ENCODE data around the gene LRP2.

Gene LRP2

GRCh38 chr2:169240405-169240804, 121.9 kb downstream of the LRP2 start:
- no CpG with 5 or more reads among the region's 1 CpG for WGBS (ENCODE audit: insufficient coverage, insufficient read length)
- Histone ChIP-seq H3K9me3 (ENCODE audit: control insufficient read depth, insufficient read depth, low read length) (no peaks in the 10 kb centered on the region), H3K4me1 (ENCODE audit: control insufficient read depth, insufficient read depth, low read length) (no peaks in the 10 kb centered on the region), H3K4me3 (ENCODE audit: low read length) (no peak overlapping the region), H3K36me3 (ENCODE audit: control insufficient read depth, insufficient read depth, low read length) (no peaks in the 10 kb centered on the region), H3K27ac (ENCODE audit: low read length) (no peak overlapping the region), H3K27me3 (ENCODE audit: control insufficient read depth, insufficient read depth, low read length) (no peaks in the 10 kb centered on the region)
- DNase-seq (ENCODE audit: low read depth, low spot score), result no peak

- Histone ChIP-seq H3K36me3 (ENCODE audit: control insufficient read depth, insufficient read depth, low read length) (no peaks in the 10 kb centered on the region), H3K4me1 (ENCODE audit: control insufficient read depth, insufficient read depth, low read length) (no peaks in the 10 kb centered on the region), H3K27me3 (ENCODE audit: control insufficient read depth, insufficient read depth, low read length) (no peaks in the 10 kb centered on the region), H3K4me3 (ENCODE audit: low read length) (no peak overlapping the region), H3K27ac (ENCODE audit: low read length) (no peak overlapping the region), H3K9me3 (ENCODE audit: control insufficient read depth, insufficient read depth, low read length) (no peaks in the 10 kb centered on the region)
- no CpG with 5 or more reads among the region's 6 CpGs for WGBS (ENCODE audit: insufficient coverage, insufficient read length)
- no peak for DNase-seq (ENCODE audit: low read depth, low spot score)
These were observed 124.4 kb downstream of the LRP2 start for GRCh38 chr2:169237939-169238338.

GRCh38 chr2:169237286-169237685, 125.0 kb downstream of the LRP2 start:
- Histone ChIP-seq H3K27ac (ENCODE audit: low read length) (no peak overlapping the region), H3K4me1 (ENCODE audit: control insufficient read depth, insufficient read depth, low read length) (no peaks in the 10 kb centered on the region), H3K36me3 (ENCODE audit: control insufficient read depth, insufficient read depth, low read length) (no peaks in the 10 kb centered on the region), H3K9me3 (ENCODE audit: control insufficient read depth, insufficient read depth, low read length) (no peaks in the 10 kb centered on the region), H3K4me3 (ENCODE audit: low read length) (no peak overlapping the region), H3K27me3 (ENCODE audit: control insufficient read depth, insufficient read depth, low read length) (no peaks in the 10 kb centered on the region)
- DNase-seq (ENCODE audit: low read depth, low spot score), result no peak
- WGBS (ENCODE audit: insufficient coverage, insufficient read length), result no CpG with 5 or more reads among the region's 2 CpGs

- Histone ChIP-seq H3K27ac (ENCODE audit: low read length) (no peak overlapping the region), H3K4me3 (ENCODE audit: low read length) (no peak overlapping the region), H3K4me1 (ENCODE audit: control insufficient read depth, insufficient read depth, low read length) (no peaks in the 10 kb centered on the region), H3K9me3 (ENCODE audit: control insufficient read depth, insufficient read depth, low read length) (no peaks in the 10 kb centered on the region), H3K36me3 (ENCODE audit: control insufficient read depth, insufficient read depth, low read length) (no peaks in the 10 kb centered on the region), H3K27me3 (ENCODE audit: control insufficient read depth, insufficient read depth, low read length) (no peaks in the 10 kb centered on the region)
- WGBS (ENCODE audit: insufficient coverage, insufficient read length), result no CpG with 5 or more reads among the region's 11 CpGs
- no peak for DNase-seq (ENCODE audit: low read depth, low spot score)
These were observed 129.7 kb downstream of the LRP2 start for GRCh38 chr2:169232551-169233154.

- no peak overlapping the region for H3K4me3 ChIP-seq (ENCODE audit: low read length)
- WGBS (ENCODE audit: insufficient coverage, insufficient read length), result no CpG with 5 or more reads among the region's 2 CpGs
- H3K4me1 ChIP-seq (ENCODE audit: control insufficient read depth, insufficient read depth, low read length), result no peaks in the 10 kb centered on the region
- H3K9me3 ChIP-seq (ENCODE audit: control insufficient read depth, insufficient read depth, low read length), result no peaks in the 10 kb centered on the region
- H3K36me3 ChIP-seq (ENCODE audit: control insufficient read depth, insufficient read depth, low read length), result no peaks in the 10 kb centered on the region
- no peak for DNase-seq (ENCODE audit: low read depth, low spot score)
- no peaks in the 10 kb centered on the region for H3K27me3 ChIP-seq (ENCODE audit: control insufficient read depth, insufficient read depth, low read length)
- no peak overlapping the region for H3K27ac ChIP-seq (ENCODE audit: low read length)
These were observed 132.1 kb downstream of the LRP2 start for GRCh38 chr2:169230204-169230603.

GRCh38 chr2:169229590-169229989, 132.7 kb downstream of the LRP2 start:
- Histone ChIP-seq H3K4me3 (ENCODE audit: low read length) (no peak overlapping the region), H3K27me3 (ENCODE audit: control insufficient read depth, insufficient read depth, low read length) (no peaks in the 10 kb centered on the region), H3K9me3 (ENCODE audit: control insufficient read depth, insufficient read depth, low read length) (no peaks in the 10 kb centered on the region), H3K36me3 (ENCODE audit: control insufficient read depth, insufficient read depth, low read length) (no peaks in the 10 kb centered on the region), H3K4me1 (ENCODE audit: control insufficient read depth, insufficient read depth, low read length) (no peaks in the 10 kb centered on the region), H3K27ac (ENCODE audit: low read length) (no peak overlapping the region)
- DNase-seq (ENCODE audit: low read depth, low spot score), result no peak

- H3K4me1 ChIP-seq (ENCODE audit: control insufficient read depth, insufficient read depth, low read length), result no peaks in the 10 kb centered on the region
- no peaks in the 10 kb centered on the region for H3K36me3 ChIP-seq (ENCODE audit: control insufficient read depth, insufficient read depth, low read length)
- no peak overlapping the region for H3K27ac ChIP-seq (ENCODE audit: low read length)
- no peak overlapping the region for H3K4me3 ChIP-seq (ENCODE audit: low read length)
- WGBS (ENCODE audit: insufficient coverage, insufficient read length), result no CpG with 5 or more reads among the region's 2 CpGs
- DNase-seq (ENCODE audit: low read depth, low spot score), result no peak
- no peaks in the 10 kb centered on the region for H3K9me3 ChIP-seq (ENCODE audit: control insufficient read depth, insufficient read depth, low read length)
- no peaks in the 10 kb centered on the region for H3K27me3 ChIP-seq (ENCODE audit: control insufficient read depth, insufficient read depth, low read length)
These were observed 136.4 kb downstream of the LRP2 start for GRCh38 chr2:169225906-169226305.

GRCh38 chr2:169225233-169225750, 137.0 kb downstream of the LRP2 start:
- Histone ChIP-seq H3K27ac (ENCODE audit: low read length) (no peak overlapping the region), H3K4me1 (ENCODE audit: control insufficient read depth, insufficient read depth, low read length) (no peaks in the 10 kb centered on the region), H3K9me3 (ENCODE audit: control insufficient read depth, insufficient read depth, low read length) (no peaks in the 10 kb centered on the region), H3K4me3 (ENCODE audit: low read length) (no peak overlapping the region), H3K36me3 (ENCODE audit: control insufficient read depth, insufficient read depth, low read length) (no peaks in the 10 kb centered on the region), H3K27me3 (ENCODE audit: control insufficient read depth, insufficient read depth, low read length) (no peaks in the 10 kb centered on the region)
- no CpG with 5 or more reads among the region's 2 CpGs for WGBS (ENCODE audit: insufficient coverage, insufficient read length)
- no peak for DNase-seq (ENCODE audit: low read depth, low spot score)

- WGBS (ENCODE audit: insufficient coverage, insufficient read length), result no CpG with 5 or more reads among the region's 3 CpGs
- H3K4me3 ChIP-seq (ENCODE audit: low read length), result no peak overlapping the region
- H3K36me3 ChIP-seq (ENCODE audit: control insufficient read depth, insufficient read depth, low read length), result no peaks in the 10 kb centered on the region
- H3K27me3 ChIP-seq (ENCODE audit: control insufficient read depth, insufficient read depth, low read length), result no peaks in the 10 kb centered on the region
- H3K27ac ChIP-seq (ENCODE audit: low read length), result no peak overlapping the region
- H3K9me3 ChIP-seq (ENCODE audit: control insufficient read depth, insufficient read depth, low read length), result no peaks in the 10 kb centered on the region
- DNase-seq (ENCODE audit: low read depth, low spot score), result no peak
- H3K4me1 ChIP-seq (ENCODE audit: control insufficient read depth, insufficient read depth, low read length), result no peaks in the 10 kb centered on the region
These were observed 139.7 kb downstream of the LRP2 start for GRCh38 chr2:169222665-169223064.

GRCh38 chr2:169221745-169222369, 140.5 kb downstream of the LRP2 start:
- H3K4me3 ChIP-seq (ENCODE audit: low read length), result no peak overlapping the region
- H3K4me1 ChIP-seq (ENCODE audit: control insufficient read depth, insufficient read depth, low read length), result no peaks in the 10 kb centered on the region
- no peaks in the 10 kb centered on the region for H3K27me3 ChIP-seq (ENCODE audit: control insufficient read depth, insufficient read depth, low read length)
- no CpG with 5 or more reads among the region's 5 CpGs for WGBS (ENCODE audit: insufficient coverage, insufficient read length)
- H3K36me3 ChIP-seq (ENCODE audit: control insufficient read depth, insufficient read depth, low read length), result no peaks in the 10 kb centered on the region
- no peak overlapping the region for H3K27ac ChIP-seq (ENCODE audit: low read length)
- DNase-seq (ENCODE audit: low read depth, low spot score), result peak; percentile 1
- no peaks in the 10 kb centered on the region for H3K9me3 ChIP-seq (ENCODE audit: control insufficient read depth, insufficient read depth, low read length)

GRCh38 chr2:169210917-169211316, 151.4 kb downstream of the LRP2 start:
- H3K27ac ChIP-seq (ENCODE audit: low read length), result no peak overlapping the region
- no peaks in the 10 kb centered on the region for H3K27me3 ChIP-seq (ENCODE audit: control insufficient read depth, insufficient read depth, low read length)
- H3K4me3 ChIP-seq (ENCODE audit: low read length), result no peak overlapping the region
- DNase-seq (ENCODE audit: low read depth, low spot score), result no peak
- no peaks in the 10 kb centered on the region for H3K36me3 ChIP-seq (ENCODE audit: control insufficient read depth, insufficient read depth, low read length)
- no peaks in the 10 kb centered on the region for H3K4me1 ChIP-seq (ENCODE audit: control insufficient read depth, insufficient read depth, low read length)
- no CpG with 5 or more reads among the region's 4 CpGs for WGBS (ENCODE audit: insufficient coverage, insufficient read length)
- H3K9me3 ChIP-seq (ENCODE audit: control insufficient read depth, insufficient read depth, low read length), result no peaks in the 10 kb centered on the region
